ENCODE data around the gene EPC2.

EPC2 gene

GRCh38 chr2:148826791-148827190 is 182.2 kb downstream of the EPC2 start:
- no peak overlapping the region for H3K4me3 ChIP-seq (ENCODE audit: low read depth, low read length)
- no peak for TF ChIP-seq POLR2A (IDR thresholded peaks at IDR 0.05; ENCODE audit: extremely low read depth, insufficient read length)
- no peak for TF ChIP-seq MAX (IDR thresholded peaks at IDR 0.05; ENCODE audit: low read depth, low read length)
- TF ChIP-seq CTCF (IDR thresholded peaks at IDR 0.05; ENCODE audit: low read depth, low read length), result no peak
- TF ChIP-seq MYC (IDR thresholded peaks at IDR 0.05; ENCODE audit: low read depth, low read length), result no peak
- no peak for DNase-seq (ENCODE audit: low read depth)

- TF ChIP-seq CTCF (IDR thresholded peaks at IDR 0.05; ENCODE audit: low read depth, low read length) (no peak), POLR2A (IDR thresholded peaks at IDR 0.05; ENCODE audit: extremely low read depth, insufficient read length) (no peak), MAX (IDR thresholded peaks at IDR 0.05; ENCODE audit: low read depth, low read length) (no peak), MYC (IDR thresholded peaks at IDR 0.05; ENCODE audit: low read depth, low read length) (no peak)
- DNase-seq (ENCODE audit: low read depth), result no peak
- no peak overlapping the region for H3K4me3 ChIP-seq (ENCODE audit: low read depth, low read length)
Observed at GRCh38 chr2:148828941-148829340, 184.4 kb downstream of the EPC2 start.

GRCh38 chr2:148829618-148830017 is 185.1 kb downstream of the EPC2 start:
- H3K4me3 ChIP-seq (ENCODE audit: low read depth, low read length), result no peak overlapping the region
- TF ChIP-seq CTCF (IDR thresholded peaks at IDR 0.05; ENCODE audit: low read depth, low read length) (peak; percentile 6), POLR2A (IDR thresholded peaks at IDR 0.05; ENCODE audit: extremely low read depth, insufficient read length) (no peak)
- DNase-seq (ENCODE audit: low read depth), result no peak

GRCh38 chr2:148832637-148833036 is 188.1 kb downstream of the EPC2 start:
- no peak for DNase-seq (ENCODE audit: low read depth)
- H3K4me3 ChIP-seq (ENCODE audit: low read depth, low read length), result no peak overlapping the region
- TF ChIP-seq MYC (IDR thresholded peaks at IDR 0.05; ENCODE audit: low read depth, low read length) (no peak), POLR2A (IDR thresholded peaks at IDR 0.05; ENCODE audit: extremely low read depth, insufficient read length) (no peak)
